Measurements from ENCODE around the gene ABLIM3. TPM values are rescaled to one million over a fixed set of nuclear protein-coding genes. Genes with fewer than 3 reads are reported as not detected.

ABLIM3 gene
- total RNA-seq, 1 donor from 2014 or later, result 2.4 TPM

DNA sequence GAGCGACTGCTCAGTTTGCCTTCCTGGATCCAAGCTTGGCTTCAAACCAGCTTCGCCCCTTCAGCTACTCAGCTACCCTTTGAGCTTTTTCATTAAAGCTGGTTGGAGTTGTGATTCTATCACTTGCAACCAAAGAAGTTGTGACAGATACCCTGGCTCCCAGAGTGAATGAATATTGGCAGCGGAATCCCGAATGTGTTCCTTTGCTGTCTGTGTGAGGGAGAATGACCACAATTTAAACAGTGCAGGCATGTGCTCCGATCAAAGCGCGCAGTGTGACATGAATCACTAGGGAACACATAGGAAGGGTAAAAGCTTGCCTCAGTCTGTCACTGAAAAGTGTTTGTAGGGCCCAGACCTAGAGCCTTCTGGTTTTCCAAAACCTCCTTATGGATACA is 123.8 kb downstream of the ABLIM3 start:
- no peak overlapping the region for H3K4me3 Mint-ChIP-seq
- TF ChIP-seq, protein P1, sequence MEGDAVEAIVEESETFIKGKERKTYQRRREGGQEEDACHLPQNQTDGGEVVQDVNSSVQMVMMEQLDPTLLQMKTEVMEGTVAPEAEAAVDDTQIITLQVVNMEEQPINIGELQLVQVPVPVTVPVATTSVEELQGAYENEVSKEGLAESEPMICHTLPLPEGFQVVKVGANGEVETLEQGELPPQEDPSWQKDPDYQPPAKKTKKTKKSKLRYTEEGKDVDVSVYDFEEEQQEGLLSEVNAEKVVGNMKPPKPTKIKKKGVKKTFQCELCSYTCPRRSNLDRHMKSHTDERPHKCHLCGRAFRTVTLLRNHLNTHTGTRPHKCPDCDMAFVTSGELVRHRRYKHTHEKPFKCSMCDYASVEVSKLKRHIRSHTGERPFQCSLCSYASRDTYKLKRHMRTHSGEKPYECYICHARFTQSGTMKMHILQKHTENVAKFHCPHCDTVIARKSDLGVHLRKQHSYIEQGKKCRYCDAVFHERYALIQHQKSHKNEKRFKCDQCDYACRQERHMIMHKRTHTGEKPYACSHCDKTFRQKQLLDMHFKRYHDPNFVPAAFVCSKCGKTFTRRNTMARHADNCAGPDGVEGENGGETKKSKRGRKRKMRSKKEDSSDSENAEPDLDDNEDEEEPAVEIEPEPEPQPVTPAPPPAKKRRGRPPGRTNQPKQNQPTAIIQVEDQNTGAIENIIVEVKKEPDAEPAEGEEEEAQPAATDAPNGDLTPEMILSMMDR (conservative IDR thresholded peaks at IDR 0.05), result peak; percentile 21
- H3K27me3 Mint-ChIP-seq (ENCODE audit: low read depth), result peaks cover 48% of the 10 kb centered on the region

DNA sequence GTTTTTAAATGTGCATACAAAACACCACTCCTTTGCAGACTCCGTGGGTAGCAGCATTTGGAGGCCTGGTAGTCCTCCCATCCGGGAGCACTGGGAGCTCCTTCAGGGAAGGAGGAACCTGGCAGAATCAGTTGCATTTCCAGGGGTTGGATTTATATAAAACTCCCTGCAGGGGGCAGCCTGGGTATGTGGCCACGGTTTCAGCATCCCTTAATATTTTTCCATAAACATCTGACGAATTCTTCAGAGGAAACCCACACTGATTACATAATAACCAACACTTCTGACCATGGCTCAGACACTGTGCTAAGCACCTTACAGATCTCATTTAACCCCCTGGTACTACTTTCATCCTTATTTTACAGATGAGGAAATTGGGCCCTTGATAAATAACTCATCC is 124.3 kb downstream of the ABLIM3 start:
- peaks cover 25% of the 10 kb centered on the region for H3K4me1 Mint-ChIP-seq
- H3K27me3 Mint-ChIP-seq (ENCODE audit: low read depth), result peaks cover 52% of the 10 kb centered on the region
- H3K36me3 Mint-ChIP-seq (ENCODE audit: low read depth), result peaks cover 2% of the 10 kb centered on the region
- no peak for DNase-seq (ENCODE audit: low read depth, low spot score)
- H3K9me3 Mint-ChIP-seq, result peaks cover 12% of the 10 kb centered on the region
- TF ChIP-seq, protein P1 (conservative IDR thresholded peaks at IDR 0.05), result no peak
- H3K4me3 Mint-ChIP-seq, result no peak overlapping the region
- no peak overlapping the region for H3K27ac Mint-ChIP-seq (ENCODE audit: unreplicated experiment)

More for the DNA sequence above, 123.8 kb downstream of the ABLIM3 start:
- peaks cover 2% of the 10 kb centered on the region for H3K36me3 Mint-ChIP-seq (ENCODE audit: low read depth)
- H3K9me3 Mint-ChIP-seq, result peaks cover 12% of the 10 kb centered on the region
- no peak for DNase-seq (ENCODE audit: low read depth, low spot score)
- H3K4me1 Mint-ChIP-seq, result peaks cover 25% of the 10 kb centered on the region
- no peak overlapping the region for H3K27ac Mint-ChIP-seq (ENCODE audit: unreplicated experiment)

DNA sequence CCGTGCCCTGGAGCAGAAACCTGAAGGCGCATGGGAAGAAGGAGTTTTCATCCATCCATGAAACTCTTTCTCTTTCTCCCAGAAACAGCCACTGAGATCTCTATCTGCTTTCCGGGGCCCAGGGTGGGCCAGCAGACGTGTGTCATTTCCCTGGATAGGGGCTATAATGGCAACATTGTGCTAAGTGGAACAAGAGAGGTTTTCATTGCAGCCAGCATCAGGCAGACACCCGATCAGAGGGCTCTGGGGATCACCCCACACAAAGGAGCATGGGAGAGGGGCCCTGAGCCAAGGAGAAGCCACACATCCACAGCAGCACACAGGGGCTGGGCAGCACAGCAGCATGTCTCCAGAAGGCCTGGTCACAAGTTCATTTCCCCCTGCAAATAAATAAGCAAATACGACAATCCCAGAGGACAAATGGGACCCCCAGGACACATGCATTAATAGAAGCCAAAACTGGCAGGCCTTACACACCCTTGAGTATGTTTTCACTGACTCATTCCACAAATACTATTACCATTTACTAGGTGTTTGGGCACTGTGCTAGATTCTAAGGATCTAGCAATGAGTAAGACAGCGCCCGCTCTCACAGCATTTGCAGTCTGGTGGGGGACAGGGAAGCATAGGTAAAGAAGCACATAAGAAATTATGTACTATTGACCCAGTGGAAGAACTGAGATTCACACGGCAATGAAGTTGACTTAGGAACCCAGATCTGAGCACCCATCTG is 126.1 kb downstream of the ABLIM3 start:
- H3K9me3 Mint-ChIP-seq, result peaks cover 12% of the 10 kb centered on the region
- H3K27ac Mint-ChIP-seq (ENCODE audit: unreplicated experiment), result peak overlapping the region; percentile 94
- H3K4me3 Mint-ChIP-seq, result peak overlapping the region; percentile 65
- DNase-seq (ENCODE audit: low read depth, low spot score), result peak; percentile 25
- H3K27me3 Mint-ChIP-seq (ENCODE audit: low read depth), result peaks cover 49% of the 10 kb centered on the region
- H3K36me3 Mint-ChIP-seq (ENCODE audit: low read depth), result peaks cover 2% of the 10 kb centered on the region
- TF ChIP-seq, protein P1 (conservative IDR thresholded peaks at IDR 0.05), result no peak
- peaks cover 35% of the 10 kb centered on the region for H3K4me1 Mint-ChIP-seq

DNA sequence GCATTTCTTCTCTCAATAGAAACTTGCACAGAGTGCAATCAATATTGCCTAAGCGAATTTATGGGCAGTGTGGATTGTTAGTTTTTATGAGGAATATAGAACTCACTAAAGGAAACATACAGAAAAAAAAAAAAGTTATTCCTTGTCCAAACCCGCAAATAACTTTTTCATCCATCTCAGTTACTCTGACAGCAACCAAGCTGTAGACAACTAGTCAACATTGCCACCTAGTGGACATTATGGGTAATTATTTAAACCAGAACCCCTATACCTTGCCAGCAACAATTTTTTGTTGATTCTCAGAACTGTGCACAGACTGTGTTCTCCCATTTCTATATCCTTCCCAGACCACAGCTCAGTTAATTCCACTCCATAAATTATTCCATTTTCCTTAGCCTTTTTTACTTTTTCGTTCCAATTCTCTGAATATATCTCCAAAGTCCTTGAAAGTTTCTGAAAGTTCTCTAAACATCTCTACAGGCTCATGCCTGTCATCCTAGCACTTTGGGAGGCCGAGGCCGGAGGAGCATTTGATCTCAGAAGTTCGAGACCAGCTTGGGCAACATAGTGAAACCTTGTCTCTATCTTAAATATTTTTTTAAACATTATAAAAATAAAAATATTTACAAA is 127.8 kb downstream of the ABLIM3 start:
- peaks cover 59% of the 10 kb centered on the region for H3K27me3 Mint-ChIP-seq (ENCODE audit: low read depth)
- H3K4me1 Mint-ChIP-seq, result peaks cover 36% of the 10 kb centered on the region
- no peak overlapping the region for H3K27ac Mint-ChIP-seq (ENCODE audit: unreplicated experiment)
- H3K4me3 Mint-ChIP-seq, result peak overlapping the region; percentile 86
- DNase-seq (ENCODE audit: low read depth, low spot score), result no peak
- TF ChIP-seq, protein P1 (conservative IDR thresholded peaks at IDR 0.05), result peak; percentile 87
- H3K36me3 Mint-ChIP-seq (ENCODE audit: low read depth), result peaks cover 2% of the 10 kb centered on the region
- H3K9me3 Mint-ChIP-seq, result peaks cover 12% of the 10 kb centered on the region

DNA sequence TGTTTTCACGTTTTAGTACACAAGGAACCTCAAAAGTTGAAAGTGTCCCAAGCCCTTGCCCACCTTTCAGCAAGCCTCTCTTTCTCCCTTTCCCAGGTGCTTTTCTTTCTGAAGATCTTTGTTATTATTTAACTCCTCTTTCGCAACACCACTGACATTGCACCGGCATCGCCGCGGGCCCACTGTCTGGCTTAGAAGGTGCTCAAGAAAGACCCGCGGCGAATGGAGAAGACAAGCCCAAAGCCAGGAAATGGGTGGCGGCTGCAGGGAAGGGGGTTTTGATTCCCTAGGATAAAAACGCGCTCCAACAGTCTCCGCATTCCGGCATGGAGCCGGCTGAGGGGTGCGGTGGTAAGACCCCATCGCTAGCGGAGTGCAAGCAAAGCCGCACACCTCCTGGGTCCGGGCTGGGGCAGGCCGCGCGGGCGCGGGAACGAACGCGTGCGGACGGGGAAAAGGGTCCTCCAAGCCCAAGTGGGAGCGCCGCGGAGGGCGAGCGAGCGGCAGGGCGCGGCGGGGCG is 130.0 kb downstream of the ABLIM3 start:
- Mint-ChIP-seq H3K36me3 (ENCODE audit: low read depth) (peaks cover 2% of the 10 kb centered on the region), H3K9me3 (peaks cover 12% of the 10 kb centered on the region), H3K27me3 (ENCODE audit: low read depth) (peaks cover 44% of the 10 kb centered on the region), H3K4me3 (peak overlapping the region; percentile 81), H3K27ac (ENCODE audit: unreplicated experiment) (no peak overlapping the region), H3K4me1 (peaks cover 36% of the 10 kb centered on the region)
- peak; percentile 45 for DNase-seq (ENCODE audit: low read depth, low spot score)
- TF ChIP-seq, protein P1 (conservative IDR thresholded peaks at IDR 0.05), result no peak
